Measurements from ENCODE around the gene COLGALT1.

GRCh38 chr19:17512574-17512939 lies 42.9 kb upstream of the COLGALT1 start:
- TF ChIP-seq POLR3A (IDR thresholded peaks at IDR 0.05; ENCODE audit: borderline replicate concordance, extremely low read depth, insufficient read depth, insufficient read length) (no peak), JUN (IDR thresholded peaks at IDR 0.05; ENCODE audit: borderline replicate concordance, low read depth, low read length) (no peak), JUN (CRISPR knock-in tag; IDR thresholded peaks at IDR 0.05; ENCODE audit: borderline replicate concordance) (no peak), ZNF79 (CRISPR knock-in tag; IDR thresholded peaks at IDR 0.05; ENCODE audit: low read depth) (no peak), CTCF (IDR thresholded peaks at IDR 0.05 in 2 of 3, conservative IDR thresholded peaks at IDR 0.05 in 1 of 3; ENCODE audit: insufficient read depth in 2 of 3, low read depth in 1 of 3, low read length in 3 of 3) (no peak), IRF2 (CRISPR knock-in tag; IDR thresholded peaks at IDR 0.05) (no peak), ZNF3 (CRISPR knock-in tag; IDR thresholded peaks at IDR 0.05) (no peak), ZNF354B (CRISPR knock-in tag; IDR thresholded peaks at IDR 0.05) (no peak), HMGXB4 (CRISPR knock-in tag; IDR thresholded peaks at IDR 0.05) (no peak)

Data from K562 (cell line).